Stomach (tissue), 9 donors: Measurements from ENCODE around the gene MIOS. TPM values are rescaled to one million over a fixed set of nuclear protein-coding genes. Genes with fewer than 3 reads are reported as not detected.
A peak's percentile ranks its signal among the peaks of the same experiment; 100 is the strongest.

Experiments
- DNase-seq, 2 donors: peaks; one replicate each; pipeline versions ENCODE4 v3.0.0 to v3.0.0-alpha.2; 2013 to 2019
- H3K27ac ChIP-seq, 5 donors: fragments of 200-600 bp in 4 of 5; sonication (generic) in 4 of 5; one replicate each; pipeline ENCODE4 v1.5.1; 2013 to 2019; ENCODE audit warnings: mild to moderate bottlenecking in 1 of 5, moderate library complexity in 1 of 5
- H3K27me3 ChIP-seq, 3 donors: fragments of 200-600 bp; sonication (generic); one replicate each; pipeline ENCODE4 v1.5.1; 2017 to 2019; ENCODE audit warnings: mixed run types in 1 of 3
- H3K36me3 ChIP-seq, 4 donors: fragments of 200-600 bp; sonication (generic); 1 replicate in 3 of 4; 2 replicates in 1 of 4; pipeline ENCODE4 v1.5.1; 2016 to 2019
- H3K4me1 ChIP-seq, 4 donors: fragments of 200-600 bp; sonication (generic); one replicate each; pipeline ENCODE4 v1.5.1; 2016 to 2019
- H3K4me3 ChIP-seq, 4 donors: fragments of 200-600 bp; sonication (generic) in 3 of 4; one replicate each; pipeline ENCODE4 v1.5.1; 2016 to 2019; ENCODE audit warnings: mild to moderate bottlenecking in 1 of 4
- H3K9me3 ChIP-seq, 4 donors: fragments of 200-600 bp; sonication (generic); one replicate each; pipeline ENCODE4 v1.5.1; 2016 to 2019
- EP300 ChIP-seq: sonication (generic); formaldehyde crosslinking; IDR thresholded peaks from one replicate; pipeline ENCODE4 v1.6.1; 2017; ENCODE audit warnings: antibody characterized with exemption
- POLR2A ChIP-seq, 4 donors: fragments of 450-650 bp; IDR thresholded peaks; one replicate each; pipeline ENCODE4 v1.6.1; 2016; ENCODE audit warnings: antibody characterized with exemption in 4 of 4, control low read depth in 2 of 4, mild to moderate bottlenecking in 1 of 4, moderate library complexity in 1 of 4
- POLR2AphosphoS5 ChIP-seq, 3 donors: sonication (generic); formaldehyde crosslinking; IDR thresholded peaks; one replicate each; pipeline ENCODE4 v1.6.1; 2016; ENCODE audit warnings: antibody characterized with exemption in 3 of 3
- WGBS, 5 donors: extraction: QIAGEN DNeasy Blood & Tissue Kit in 3 of 5; methylation state at CpG; one replicate each; pipeline versions ENCODE4 v1.1.5 to v1.1.7; 2013 to 2018; 5-methylcytosine and 5-hydroxymethylcytosine counted together
- intact Hi-C: fragments of 100-400 bp; cut with DNase I; formaldehyde crosslinking; loops from one replicate; pipeline ENCODE4 v1.15.1; 2023; ENCODE audit warnings: low total_unique reads
- polyA plus RNA-seq, 3 donors: library from polyadenylated mRNA; stranded (reverse); fragments of 200-250 nt; gene quantifications; one replicate each; pipeline ENCODE4 v1.2.3, GENCODE V29; 2013
- total RNA-seq, 5 donors: library from RNA; depleted of rRNA; stranded (reverse); fragments of >200 nt; gene quantifications; one replicate each; pipeline versions ENCODE4 v1.1.0 to v1.2.3, GENCODE V29; 2014 to 2016
- TF ChIP-seq, protein P1 (sequence below), 7 experiments: fragments of 450-650 bp in 4 of 7; fragments of 200-600 bp in 3 of 7; sonication (generic) in 3 of 7; IDR thresholded peaks; one replicate each; pipeline ENCODE4 v1.5.1; 2016 to 2019; ENCODE audit warnings: antibody characterized with exemption in 7 of 7, control low read depth in 2 of 7, mild to moderate bottlenecking in 1 of 7
- donor health status: healthy with polysubstance abuse.
- donor health status: Bipolar disorder and iron deficiency.
- donor health status: healthy.

The MIOS gene
- total and polyA plus RNA-seq, 8 donors = 10.7 to 82.9 (median 30.6) TPM

DNA sequence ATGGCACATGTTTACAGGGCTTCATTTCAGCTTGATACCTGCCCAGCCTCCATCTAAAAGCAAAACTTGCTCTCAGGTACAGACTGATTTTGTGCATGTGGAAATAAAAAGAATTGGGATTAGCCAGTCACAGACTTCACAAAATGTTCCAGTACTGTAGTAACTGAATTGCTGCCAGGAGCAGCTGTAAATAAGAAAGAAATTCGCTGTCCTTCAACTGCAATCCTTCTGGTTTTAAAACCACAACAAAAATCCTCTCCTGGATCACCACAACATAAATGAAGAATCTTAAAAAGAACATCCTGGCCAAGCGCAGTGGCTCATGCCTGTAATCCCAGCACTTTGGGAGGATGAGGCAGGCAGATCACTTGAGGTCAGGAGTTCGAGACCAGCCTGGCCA, 3.9 kb upstream of the MIOS start:
- Histone ChIP-seq H3K9me3 (peaks cover 0 to 19% (median 8%) of the 10 kb centered on the region in 4 donors), H3K4me1 (peaks cover 5 to 42% (median 26%) of the 10 kb centered on the region in 4 donors), H3K27me3 (no peaks in the 10 kb centered on the region), H3K4me3 (peak overlapping the region in 1 of 4 donors; percentile 5), H3K27ac (peak overlapping the region; percentile 61 to 98 (median 95)), H3K36me3 (peaks cover 0 to 3% (median 0%) of the 10 kb centered on the region in 4 donors)
- TF ChIP-seq POLR2A (IDR thresholded peaks at IDR 0.05) = no peak
- TF ChIP-seq POLR2AphosphoS5 (IDR thresholded peaks at IDR 0.05) = no peak
- TF ChIP-seq EP300 = no peak
- TF ChIP-seq, protein P1, sequence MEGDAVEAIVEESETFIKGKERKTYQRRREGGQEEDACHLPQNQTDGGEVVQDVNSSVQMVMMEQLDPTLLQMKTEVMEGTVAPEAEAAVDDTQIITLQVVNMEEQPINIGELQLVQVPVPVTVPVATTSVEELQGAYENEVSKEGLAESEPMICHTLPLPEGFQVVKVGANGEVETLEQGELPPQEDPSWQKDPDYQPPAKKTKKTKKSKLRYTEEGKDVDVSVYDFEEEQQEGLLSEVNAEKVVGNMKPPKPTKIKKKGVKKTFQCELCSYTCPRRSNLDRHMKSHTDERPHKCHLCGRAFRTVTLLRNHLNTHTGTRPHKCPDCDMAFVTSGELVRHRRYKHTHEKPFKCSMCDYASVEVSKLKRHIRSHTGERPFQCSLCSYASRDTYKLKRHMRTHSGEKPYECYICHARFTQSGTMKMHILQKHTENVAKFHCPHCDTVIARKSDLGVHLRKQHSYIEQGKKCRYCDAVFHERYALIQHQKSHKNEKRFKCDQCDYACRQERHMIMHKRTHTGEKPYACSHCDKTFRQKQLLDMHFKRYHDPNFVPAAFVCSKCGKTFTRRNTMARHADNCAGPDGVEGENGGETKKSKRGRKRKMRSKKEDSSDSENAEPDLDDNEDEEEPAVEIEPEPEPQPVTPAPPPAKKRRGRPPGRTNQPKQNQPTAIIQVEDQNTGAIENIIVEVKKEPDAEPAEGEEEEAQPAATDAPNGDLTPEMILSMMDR (IDR thresholded peaks at IDR 0.05) = no peak
- intact Hi-C loops = no loop called here
- WGBS, 5 donors = 46 to 66% (median 49%) methylated on average over 3 of the region's 3 CpGs
- DNase-seq = no peak

DNA sequence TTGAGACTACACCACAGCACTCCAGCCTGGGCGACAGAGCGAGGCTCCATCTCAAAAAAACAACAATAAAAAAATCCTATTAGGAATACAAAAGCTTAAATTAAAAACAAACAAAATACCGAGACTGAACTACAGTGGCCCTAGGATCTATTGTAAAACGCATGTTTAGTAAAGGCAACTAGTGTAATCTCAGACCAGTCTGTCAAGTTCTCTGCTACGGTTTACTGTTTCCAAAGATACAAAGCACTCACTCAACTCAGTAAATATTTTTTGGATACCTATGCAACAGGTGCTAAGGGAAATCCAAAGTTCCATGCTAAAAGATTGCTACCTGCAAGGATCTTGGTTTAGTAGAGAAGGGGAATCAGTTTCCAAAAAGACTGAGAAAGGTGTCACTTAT, 3.4 kb upstream of the MIOS start:
- Histone ChIP-seq H3K4me1 (peaks cover 11 to 47% (median 31%) of the 10 kb centered on the region in 4 donors), H3K27me3 (no peaks in the 10 kb centered on the region), H3K27ac (peak overlapping the region; percentile 61 to 98 (median 95)), H3K9me3 (peaks cover 0 to 19% (median 6%) of the 10 kb centered on the region in 4 donors), H3K36me3 (no peaks in the 10 kb centered on the region), H3K4me3 (peak overlapping the region in 1 of 4 donors; percentile 5)
- DNase-seq = peak in 1 of 2 donors; percentile 71
- WGBS, 5 donors = 28 to 56% (median 49%) methylated on average over 5 of the region's 5 CpGs
- TF ChIP-seq, protein P1 (IDR thresholded peaks at IDR 0.05) = no peak
- TF ChIP-seq POLR2AphosphoS5 (IDR thresholded peaks at IDR 0.05) (no peak), EP300 (no peak), POLR2A (IDR thresholded peaks at IDR 0.05) (no peak)
- intact Hi-C loops = no loop called here

DNA sequence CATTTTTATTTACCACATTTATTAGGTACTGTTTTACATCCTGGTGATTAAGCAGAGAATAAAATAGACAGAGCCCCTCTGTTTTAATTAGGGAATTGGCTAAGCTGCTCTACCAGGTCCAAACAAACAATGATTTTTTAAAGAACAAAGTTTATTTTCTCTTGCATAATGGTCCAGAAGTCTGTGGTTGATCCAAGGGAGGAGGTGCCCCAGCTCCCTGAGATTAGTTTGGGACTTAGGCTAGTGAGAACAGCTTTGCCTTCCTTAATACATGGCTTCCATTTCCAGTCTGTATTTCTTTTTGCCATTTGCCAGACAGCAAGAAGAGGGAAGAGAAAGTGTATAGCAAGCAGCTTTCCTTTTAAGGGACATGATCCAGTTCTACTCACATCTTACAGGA, 2.9 kb upstream of the MIOS start:
- no peaks in the 10 kb centered on the region for H3K27me3 ChIP-seq
- peaks cover 16 to 53% (median 36%) of the 10 kb centered on the region in 4 donors for H3K4me1 ChIP-seq
- H3K4me3 ChIP-seq = no peak overlapping the region
- H3K36me3 ChIP-seq = no peaks in the 10 kb centered on the region
- TF ChIP-seq, protein P1 (IDR thresholded peaks at IDR 0.05) = no peak
- TF ChIP-seq EP300 (no peak), POLR2A (IDR thresholded peaks at IDR 0.05) (no peak), POLR2AphosphoS5 (IDR thresholded peaks at IDR 0.05) (no peak)
- intact Hi-C loops = no loop called here
- H3K9me3 ChIP-seq = peaks cover 0 to 16% (median 6%) of the 10 kb centered on the region in 4 donors
- peak overlapping the region; percentile 61 to 98 (median 95) for H3K27ac ChIP-seq
- no peak for DNase-seq

DNA sequence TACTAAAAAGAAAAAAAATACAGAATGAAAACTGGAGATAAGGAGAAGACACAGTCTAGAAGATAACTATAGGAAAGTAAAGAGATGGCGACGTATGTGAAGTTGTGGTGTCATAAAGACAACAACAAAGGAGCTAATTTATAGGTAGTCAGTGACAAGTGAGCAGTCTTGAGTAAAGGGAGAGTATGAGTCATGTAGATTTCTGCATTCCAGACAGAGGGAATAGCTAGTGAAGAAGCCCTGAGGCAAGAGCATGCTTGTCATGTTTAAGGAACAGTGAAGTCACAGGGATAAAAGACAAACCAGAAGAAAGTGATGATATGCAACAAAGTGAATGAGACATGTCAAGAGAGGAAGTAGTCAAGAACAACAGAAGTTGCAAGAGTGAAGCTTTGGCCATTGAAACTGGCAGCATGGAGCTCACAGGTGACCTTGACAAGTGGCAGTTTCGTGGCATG, 2.3 kb upstream of the MIOS start:
- peaks cover 0 to 10% (median 5%) of the 10 kb centered on the region in 4 donors for H3K9me3 ChIP-seq
- 76 to 90% (median 83%) methylated on average over 3 of the region's 3 CpGs for WGBS, 5 donors
- H3K27ac ChIP-seq = peak overlapping the region; percentile 61 to 98 (median 95)
- intact Hi-C loops = no loop called here
- no peaks in the 10 kb centered on the region for H3K36me3 ChIP-seq
- peaks cover 16 to 58% (median 42%) of the 10 kb centered on the region in 4 donors for H3K4me1 ChIP-seq
- H3K27me3 ChIP-seq = no peaks in the 10 kb centered on the region
- no peak for DNase-seq
- no peak for TF ChIP-seq POLR2A (IDR thresholded peaks at IDR 0.05)
- TF ChIP-seq, protein P1 (IDR thresholded peaks at IDR 0.05) = no peak
- no peak for TF ChIP-seq EP300
- H3K4me3 ChIP-seq = no peak overlapping the region
